SK-N-SH (cell line): Measurements from ENCODE around the gene PARVB.

ENCODE experiments used
- EP300 ChIP-seq, 2 experiments: IDR thresholded peaks; 2 replicates each; pipeline versions ENCODE4 v1.4.0 to v1.6.1; 2012; ENCODE audit warnings: borderline replicate concordance in 1 of 2, low read depth in 1 of 2, low read length in 1 of 2
- EZH2phosphoT487 ChIP-seq: fragments of 200-600 bp; sonication (generic); IDR thresholded peaks from 2 replicates; pipeline ENCODE4 v1.6.1; 2017; ENCODE audit warnings: low read depth, mixed run types, mild to moderate bottlenecking, antibody characterized with exemption, moderate library complexity, borderline replicate concordance
- FOSL2 ChIP-seq: IDR thresholded peaks from 2 replicates; pipeline ENCODE4 v1.4.0; 2012; ENCODE audit warnings: low read depth, mild to moderate bottlenecking, moderate library complexity, borderline replicate concordance
- FOXM1 ChIP-seq: IDR thresholded peaks from 2 replicates; pipeline ENCODE4 v1.4.0; 2012; ENCODE audit warnings: low read depth, mild to moderate bottlenecking
- GATA2 ChIP-seq: sonication (generic); formaldehyde crosslinking; IDR thresholded peaks from 2 replicates; pipeline ENCODE4 v1.5.0; 2020; ENCODE audit warnings: mild to moderate bottlenecking, missing genetic modification reagents
- POLR2AphosphoS5 ChIP-seq: IDR thresholded peaks from 2 replicates; pipeline ENCODE4 v1.6.1; 2012; ENCODE audit warnings: low read depth, low read length
- RFX5 ChIP-seq: IDR thresholded peaks from 2 replicates; pipeline ENCODE4 v1.6.1; 2012; ENCODE audit warnings: mild to moderate bottlenecking, improper control_type of control experiment, low read length
- SIN3A ChIP-seq: IDR thresholded peaks from 2 replicates; pipeline ENCODE4 v1.6.1; 2012; ENCODE audit warnings: low read depth, mild to moderate bottlenecking, low read length, moderate library complexity, borderline replicate concordance
- TAF1 ChIP-seq: IDR thresholded peaks from 2 replicates; pipeline ENCODE4 v1.6.1; 2012; ENCODE audit warnings: low read depth, mild to moderate bottlenecking, low read length, moderate library complexity, borderline replicate concordance
- TCF12 ChIP-seq: IDR thresholded peaks from 2 replicates; pipeline ENCODE4 v1.4.0; 2012
- TF ChIP-seq, protein P1 (sequence below): fragments of 200-600 bp; sonication (generic); IDR thresholded peaks from 2 replicates; pipeline ENCODE4 v1.6.1; 2017; ENCODE audit warnings: antibody characterized with exemption, mild to moderate bottlenecking, moderate library complexity

GRCh38 chr22:44071781-44072326 lies 47.8 kb downstream of the PARVB start:
- no peak for TF ChIP-seq POLR2AphosphoS5
- TF ChIP-seq, protein P1, sequence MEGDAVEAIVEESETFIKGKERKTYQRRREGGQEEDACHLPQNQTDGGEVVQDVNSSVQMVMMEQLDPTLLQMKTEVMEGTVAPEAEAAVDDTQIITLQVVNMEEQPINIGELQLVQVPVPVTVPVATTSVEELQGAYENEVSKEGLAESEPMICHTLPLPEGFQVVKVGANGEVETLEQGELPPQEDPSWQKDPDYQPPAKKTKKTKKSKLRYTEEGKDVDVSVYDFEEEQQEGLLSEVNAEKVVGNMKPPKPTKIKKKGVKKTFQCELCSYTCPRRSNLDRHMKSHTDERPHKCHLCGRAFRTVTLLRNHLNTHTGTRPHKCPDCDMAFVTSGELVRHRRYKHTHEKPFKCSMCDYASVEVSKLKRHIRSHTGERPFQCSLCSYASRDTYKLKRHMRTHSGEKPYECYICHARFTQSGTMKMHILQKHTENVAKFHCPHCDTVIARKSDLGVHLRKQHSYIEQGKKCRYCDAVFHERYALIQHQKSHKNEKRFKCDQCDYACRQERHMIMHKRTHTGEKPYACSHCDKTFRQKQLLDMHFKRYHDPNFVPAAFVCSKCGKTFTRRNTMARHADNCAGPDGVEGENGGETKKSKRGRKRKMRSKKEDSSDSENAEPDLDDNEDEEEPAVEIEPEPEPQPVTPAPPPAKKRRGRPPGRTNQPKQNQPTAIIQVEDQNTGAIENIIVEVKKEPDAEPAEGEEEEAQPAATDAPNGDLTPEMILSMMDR = no peak
- TF ChIP-seq FOSL2 = no peak
- TF ChIP-seq FOXM1 = no peak
- no peak for TF ChIP-seq RFX5
- TF ChIP-seq GATA2 (CRISPR knock-in tag) = no peak
- TF ChIP-seq TAF1 = no peak
- TF ChIP-seq EP300 (IDR thresholded peaks at IDR 0.05; ENCODE audit: borderline replicate concordance in 1 of 2, low read depth in 1 of 2, low read length in 1 of 2) = no peak
- TF ChIP-seq EZH2phosphoT487 = no peak
- TF ChIP-seq TCF12 = no peak
- no peak for TF ChIP-seq SIN3A
